B cell (primary cell): ENCODE results near the gene GPC2. TPM values are rescaled to one million over a fixed set of nuclear protein-coding genes. Genes with fewer than 3 reads are reported as not detected.

Experiments
- ATAC-seq: fragments of 200-7000 bp; cut with Tn5 transposase; one replicate; pipeline ENCODE4 v1.10.0; 2021; ENCODE audit warnings: low read depth, mild to moderate bottlenecking, moderate number of reproducible peaks, moderate library complexity
- CTCF ChIA-PET: fragments of 350-600 bp; sonication (Branson Sonifier 250); formaldehyde crosslinking; loops from one replicate; lab custom pipeline; 2021; ENCODE audit warnings: antibody characterized with exemption, inconsistent platforms; lab: Charles Lee
- POLR2A ChIA-PET: fragments of 350-600 bp; sonication (Branson Sonifier 250); formaldehyde crosslinking; loops from one replicate; lab custom pipeline; 2021; ENCODE audit warnings: antibody characterized with exemption; lab: Charles Lee
- DNase-seq: peaks from one replicate; pipeline ENCODE4 v3.0.0; 2013
- H2AFZ ChIP-seq: 2 replicates; pipeline ENCODE4 v1.6.1; 2012; ENCODE audit warnings: mild to moderate bottlenecking, low read depth, low read length; ENCODE audit not compliant: insufficient read depth, poor library complexity, severe bottlenecking
- H3K27ac ChIP-seq, 2 donors: 1 replicate in 1 of 2; 2 replicates in 1 of 2; pipeline ENCODE4 v1.5.1; 2012 to 2013; ENCODE audit warnings: low read length in 2 of 2, mild to moderate bottlenecking in 2 of 2, moderate library complexity in 1 of 2
- H3K27me3 ChIP-seq, 4 experiments: fragments of 200-600 bp in 1 of 4; sonication (generic) in 1 of 4; replicated peaks in 1 of 4; 1 replicate in 2 of 4; 2 replicates in 2 of 4; pipeline versions ENCODE4 v1.6.1 to v1.7.0; 2013 to 2016; ENCODE audit warnings: low read length in 3 of 4, mild to moderate bottlenecking in 2 of 4, mixed read lengths in 1 of 4, moderate library complexity in 1 of 4; ENCODE audit not compliant: insufficient read depth in 4 of 4, control insufficient read depth in 3 of 4; ENCODE audit errors: control extremely low read depth in 1 of 4
- H3K36me3 ChIP-seq, 2 experiments: replicated peaks in 1 of 2; 1 replicate in 1 of 2; 2 replicates in 1 of 2; pipeline versions ENCODE4 v1.6.1 to v1.7.1; 2013; ENCODE audit warnings: low read length in 1 of 2; ENCODE audit not compliant: insufficient read depth in 2 of 2, control insufficient read depth in 1 of 2; ENCODE audit errors: control extremely low read depth in 1 of 2, extremely low read depth in 1 of 2
- H3K4me1 ChIP-seq, 2 donors: fragments of 200-600 bp in 1 of 2; sonication (generic) in 1 of 2; 1 replicate in 1 of 2; 2 replicates in 1 of 2; pipeline versions ENCODE4 v1.5.1 to v1.6.1; 2013 to 2017; ENCODE audit warnings: low read length in 2 of 2; ENCODE audit not compliant: control insufficient read depth in 2 of 2, insufficient read depth in 2 of 2
- H3K4me2 ChIP-seq: replicated peaks from 2 replicates; pipeline ENCODE3; 2012; ENCODE audit warnings: mild to moderate bottlenecking, low read depth, low read length; ENCODE audit not compliant: poor library complexity, severe bottlenecking
- H3K4me3 ChIP-seq, 5 experiments: fragments of 200-600 bp in 1 of 5; sonication (generic) in 1 of 5; 1 replicate in 3 of 5; 2 replicates in 2 of 5; pipeline versions ENCODE4 v1.5.1 to v1.7.0; 2011 to 2016; ENCODE audit warnings: low read length in 4 of 5, mild to moderate bottlenecking in 4 of 5, low read depth in 2 of 5, control low read depth in 1 of 5, moderate library complexity in 1 of 5; ENCODE audit not compliant: insufficient read depth in 1 of 5; ENCODE audit errors: control extremely low read depth in 1 of 5, extremely low read depth in 1 of 5
- H3K79me2 ChIP-seq: fragments of 200-600 bp; sonication (generic); one replicate; pipeline ENCODE4 v1.6.0; 2016; ENCODE audit warnings: low read length; ENCODE audit not compliant: control insufficient read depth, insufficient read depth
- H3K9ac ChIP-seq: fragments of 200-600 bp; sonication (generic); 2 replicates; pipeline ENCODE4 v1.6.1; 2017; ENCODE audit warnings: mild to moderate bottlenecking, low read length, moderate library complexity
- H3K9me3 ChIP-seq, 3 donors: one replicate each; pipeline versions ENCODE4 v1.6.1 to v1.7.1; 2013; ENCODE audit warnings: low read length in 2 of 3; ENCODE audit not compliant: control insufficient read depth in 2 of 3, insufficient read depth in 1 of 3; ENCODE audit errors: control extremely low read depth in 1 of 3
- H4K20me1 ChIP-seq: 2 replicates; pipeline ENCODE4 v1.6.0; 2012; ENCODE audit warnings: mild to moderate bottlenecking, low read length; ENCODE audit not compliant: insufficient read depth, control insufficient read depth, poor library complexity, severe bottlenecking
- H3K27ac Mint-ChIP-seq: one replicate; pipeline ENCODE4 v1.8.0; 2021; ENCODE audit warnings: mixed read lengths
- H3K27me3 Mint-ChIP-seq: one replicate; pipeline ENCODE4 v1.8.0; 2021; ENCODE audit warnings: mixed read lengths
- H3K4me1 Mint-ChIP-seq: one replicate; pipeline ENCODE4 v1.8.0; 2021; ENCODE audit warnings: mixed read lengths
- H3K4me3 Mint-ChIP-seq: one replicate; pipeline ENCODE4 v1.8.0; 2021; ENCODE audit warnings: mixed read lengths
- H3K9me3 Mint-ChIP-seq: one replicate; pipeline ENCODE4 v1.8.0; 2022; ENCODE audit warnings: mixed read lengths; ENCODE audit not compliant: insufficient read depth
- CTCF ChIP-seq: fragments of 200-600 bp; IDR thresholded peaks from one replicate; pipeline ENCODE4 v1.8.0; 2022; ENCODE audit warnings: antibody characterized with exemption, mild to moderate bottlenecking
- EZH2 ChIP-seq: IDR thresholded peaks from 2 replicates; pipeline ENCODE4 v1.6.1; 2012; ENCODE audit warnings: borderline replicate concordance, low read depth, mild to moderate bottlenecking, moderate library complexity, low read length; ENCODE audit not compliant: insufficient read depth, poor library complexity, severe bottlenecking
- WGBS: methylation state at CpG from one replicate; pipeline ENCODE4 v1.1.5; 2013; ENCODE audit warnings: missing lambda C conversion rate; ENCODE audit not compliant: insufficient coverage; 5-methylcytosine and 5-hydroxymethylcytosine counted together
- intact Hi-C: fragments of 100-400 bp; cut with micrococcal nuclease; formaldehyde crosslinking; loops from one replicate; pipeline ENCODE4 v1.10.0; 2022
- polyA plus RNA-seq: library from polyadenylated mRNA; depleted of rRNA; stranded (reverse); fragments of >200 nt; gene quantifications from 2 replicates; pipeline ENCODE4 v1.2.3, GENCODE V29; 2012
- total RNA-seq, 2 donors: library from RNA; stranded (reverse); fragments of 120-200 nt in 1 of 2; gene quantifications; 1 replicate in 1 of 2; 2 replicates in 1 of 2; pipeline versions ENCODE4 v1.2.3 to v1.2.4, GENCODE V29; 2013 to 2022

GPC2 gene
- total and polyA plus RNA-seq, 2 donors (not counting 1 experiment from before 2014, with no cell fraction given) = 3.9 to 4.1 TPM

GRCh38 chr7:100157334-100158228, 19.6 kb downstream of the GPC2 start:
- Mint-ChIP-seq H3K4me3 (peak overlapping the region; percentile 87), H3K9me3 (no peaks in the 10 kb centered on the region), H3K27me3 (no peaks in the 10 kb centered on the region), H3K4me1 (peaks cover 40% of the 10 kb centered on the region), H3K27ac (peak overlapping the region; percentile 88)
- ATAC-seq = no peak
- peak overlapping the region; percentile 95 for H3K9ac ChIP-seq
- peak overlapping the region; percentile 92 for H3K4me2 ChIP-seq
- peaks cover 23 to 35% of the 10 kb centered on the region in 2 donors for H3K4me1 ChIP-seq
- peak; percentile 27 for DNase-seq
- WGBS = 31% methylated on average over 19 of the region's 32 CpGs
- CTCF ChIA-PET = interaction anchor here (0.8 to 5.1 kb wide), 5 partner anchors 9 to 39 kb away, joined by 3 to 18 read pairs (median 3); partner anchors contain the start of gene LAMTOR4
- H3K79me2 ChIP-seq = peaks cover 31% of the 10 kb centered on the region
- peaks cover 28% of the 10 kb centered on the region for H4K20me1 ChIP-seq
- H2AFZ ChIP-seq = peak overlapping the region; percentile 97
- H3K27ac ChIP-seq = peak overlapping the region; percentile 54 to 84
- no peaks in the 10 kb centered on the region for H3K9me3 ChIP-seq
- no peaks in the 10 kb centered on the region for H3K27me3 ChIP-seq
- POLR2A ChIA-PET = interaction anchor here (1.0 to 2.9 kb wide), 3 partner anchors 9 to 60 kb away, joined by 4 to 16 read pairs (median 5); partner anchors contain the start of gene LAMTOR4
- intact Hi-C loops = loop anchor here (1.0 to 5.0 kb wide), 6 partner anchors 9 to 180 kb away; partner anchors contain the start of genes GAL3ST4, GPC2, LAMTOR4 and MBLAC1
- peak overlapping the region; percentile 55 to 95 (median 73) for H3K4me3 ChIP-seq
- TF ChIP-seq EZH2 = no peak
- TF ChIP-seq CTCF = no peak
- H3K36me3 ChIP-seq = peaks cover 0 to 48% of the 10 kb centered on the region in 2 experiments
